Neuronal stem cell (in vitro differentiated cells): ENCODE data around the gene KIAA1958.

ENCODE experiments used
- DNase-seq: peaks from one replicate; pipeline ENCODE4 v3.0.0-alpha.2; 2013; ENCODE audit warnings: low spot score
- H2AFZ ChIP-seq: one replicate; pipeline ENCODE4 v1.6.1; 2013; ENCODE audit warnings: mild to moderate bottlenecking, low read length, inconsistent platforms
- H2AK5ac ChIP-seq: 2 replicates; pipeline ENCODE4 v1.6.1; 2013; ENCODE audit warnings: low read depth, mild to moderate bottlenecking, inconsistent platforms, low read length, moderate library complexity, mixed read lengths
- H2BK120ac ChIP-seq: 2 replicates; pipeline ENCODE4 v1.6.1; 2013; ENCODE audit warnings: low read depth, mild to moderate bottlenecking, inconsistent platforms, low read length, moderate library complexity, mixed read lengths
- H2BK12ac ChIP-seq: one replicate; pipeline ENCODE4 v1.6.1; 2013; ENCODE audit warnings: low read length, inconsistent platforms
- H2BK15ac ChIP-seq: 2 replicates; pipeline ENCODE4 v1.6.1; 2013; ENCODE audit warnings: mild to moderate bottlenecking, low read length, inconsistent platforms, mixed read lengths
- H2BK5ac ChIP-seq: one replicate; pipeline ENCODE4 v1.6.1; 2013; ENCODE audit warnings: inconsistent platforms, mild to moderate bottlenecking, low read length, moderate library complexity
- H3K14ac ChIP-seq: one replicate; pipeline ENCODE4 v1.6.1; 2013; ENCODE audit warnings: low read length, inconsistent platforms
- H3K18ac ChIP-seq: 2 replicates; pipeline ENCODE4 v1.6.1; 2013; ENCODE audit warnings: low read length, inconsistent platforms
- H3K23ac ChIP-seq: 2 replicates; pipeline ENCODE4 v1.6.1; 2013; ENCODE audit warnings: low read depth, mild to moderate bottlenecking, mixed read lengths, low read length, inconsistent platforms; ENCODE audit not compliant: poor library complexity
- H3K27ac ChIP-seq: replicated peaks from 3 replicates; pipeline ENCODE4 v1.5.1; 2013; ENCODE audit warnings: low read length, inconsistent platforms
- H3K27me3 ChIP-seq, 3 experiments: 2 replicates each; pipeline ENCODE4 v1.6.1; 2013; ENCODE audit warnings: low read length in 3 of 3, mild to moderate bottlenecking in 2 of 3, inconsistent platforms in 1 of 3, low read depth in 1 of 3, mixed read lengths in 1 of 3, moderate library complexity in 1 of 3; ENCODE audit not compliant: control insufficient read depth in 3 of 3, insufficient read depth in 3 of 3
- H3K36me3 ChIP-seq, 2 donors: replicated peaks in 1 of 2; 2 replicates each; pipeline ENCODE4 v1.6.1; 2013; ENCODE audit warnings: low read length in 2 of 2; ENCODE audit not compliant: control insufficient read depth in 2 of 2, insufficient read depth in 2 of 2
- H3K4ac ChIP-seq: 2 replicates; pipeline ENCODE4 v1.6.1; 2013; ENCODE audit warnings: inconsistent platforms, mild to moderate bottlenecking, low read length, moderate library complexity
- H3K4me1 ChIP-seq, 2 donors: 1 replicate in 1 of 2; 2 replicates in 1 of 2; pipeline ENCODE4 v1.6.1; 2013; ENCODE audit warnings: low read length in 2 of 2, low read depth in 1 of 2; ENCODE audit not compliant: control insufficient read depth in 2 of 2, insufficient read depth in 1 of 2
- H3K4me2 ChIP-seq: one replicate; pipeline ENCODE4 v1.6.1; 2013; ENCODE audit warnings: mild to moderate bottlenecking, low read length, inconsistent platforms; ENCODE audit not compliant: insufficient read depth, poor library complexity, severe bottlenecking
- H3K4me3 ChIP-seq, 2 donors: 2 replicates each; pipeline ENCODE4 v1.5.1; 2013; ENCODE audit warnings: low read length in 2 of 2, mild to moderate bottlenecking in 2 of 2, inconsistent platforms in 1 of 2, moderate library complexity in 1 of 2
- H3K79me1 ChIP-seq: one replicate; pipeline ENCODE4 v1.6.1; 2013; ENCODE audit warnings: low read depth, mild to moderate bottlenecking, inconsistent platforms, low read length, moderate library complexity
- H3K9ac ChIP-seq: one replicate; pipeline ENCODE4 v1.6.1; 2013; ENCODE audit warnings: mild to moderate bottlenecking, low read depth, low read length, inconsistent platforms; ENCODE audit not compliant: poor library complexity
- H3K9me3 ChIP-seq, 2 donors: replicated peaks in 1 of 2; 2 replicates each; pipeline versions ENCODE3 to v1.6.1; 2013; ENCODE audit warnings: low read length in 2 of 2, mild to moderate bottlenecking in 2 of 2, inconsistent platforms in 1 of 2, low read depth in 1 of 2, mixed read lengths in 1 of 2, moderate library complexity in 1 of 2; ENCODE audit not compliant: control insufficient read depth in 2 of 2, insufficient read depth in 1 of 2
- H4K8ac ChIP-seq: one replicate; pipeline ENCODE4 v1.6.1; 2013; ENCODE audit warnings: low read depth, mild to moderate bottlenecking, inconsistent platforms, low read length, moderate library complexity
- H4K91ac ChIP-seq: one replicate; pipeline ENCODE4 v1.6.1; 2013; ENCODE audit warnings: low read length, low read depth, mild to moderate bottlenecking, inconsistent platforms; ENCODE audit not compliant: poor library complexity
- WGBS, 2 donors: extraction: QIAGEN DNeasy Blood & Tissue Kit; methylation state at CpG; one replicate each; pipeline ENCODE4 v1.1.7; 2013; ENCODE audit warnings: missing lambda C conversion rate in 2 of 2, mixed read lengths in 1 of 2; ENCODE audit not compliant: insufficient read length in 2 of 2, insufficient replicate concordance in 1 of 2; ENCODE audit errors: extremely low coverage in 2 of 2; 5-methylcytosine and 5-hydroxymethylcytosine counted together

The KIAA1958 gene

DNA sequence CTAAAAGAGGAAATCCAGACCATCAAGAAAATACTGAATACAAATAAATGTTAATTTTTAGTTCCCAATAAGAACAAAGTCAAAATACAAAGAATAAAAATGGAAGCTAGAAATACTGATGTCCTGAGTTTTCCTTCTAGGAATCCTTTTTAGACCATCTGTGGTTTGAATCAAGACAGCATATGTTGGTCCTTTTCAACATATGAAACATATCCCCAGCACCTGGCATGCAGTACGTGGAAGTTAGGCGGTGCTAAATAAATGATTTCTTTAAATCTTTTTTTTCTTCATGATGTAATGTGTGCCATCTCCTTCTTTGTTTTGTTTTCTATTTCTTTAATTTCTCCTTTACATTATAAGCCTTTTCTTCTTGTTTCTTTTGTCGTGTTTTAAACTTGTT lies 34.0 kb downstream of the KIAA1958 start:
- H3K36me3 ChIP-seq, result peaks cover 0 to 9% of the 10 kb centered on the region in 2 donors
- H3K4me3 ChIP-seq, result no peak overlapping the region
- WGBS, 2 donors, result no CpG with 5 or more reads among the region's 3 CpGs
- H3K4ac ChIP-seq, result no peak overlapping the region
- no peak overlapping the region for H3K4me2 ChIP-seq
- H3K23ac ChIP-seq, result no peak overlapping the region
- H2BK5ac ChIP-seq, result no peak overlapping the region
- no peak overlapping the region for H3K14ac ChIP-seq
- H4K91ac ChIP-seq, result no peak overlapping the region
- no peak for DNase-seq
- H3K9me3 ChIP-seq, result peaks cover 0 to 9% of the 10 kb centered on the region in 2 donors
- H2AK5ac ChIP-seq, result no peak overlapping the region
- H2AFZ ChIP-seq, result no peak overlapping the region
- H4K8ac ChIP-seq, result no peak overlapping the region
- H3K18ac ChIP-seq, result no peak overlapping the region
- H2BK12ac ChIP-seq, result no peak overlapping the region
- no peak overlapping the region for H3K27ac ChIP-seq
- no peak overlapping the region for H2BK120ac ChIP-seq
- no peaks in the 10 kb centered on the region for H3K4me1 ChIP-seq
- no peak overlapping the region for H2BK15ac ChIP-seq
- no peak overlapping the region for H3K9ac ChIP-seq
- H3K79me1 ChIP-seq, result no peaks in the 10 kb centered on the region
- H3K27me3 ChIP-seq, result no peaks in the 10 kb centered on the region

GRCh38 chr9:112526973-112527372 lies 40.3 kb downstream of the KIAA1958 start:
- Histone ChIP-seq H3K36me3 (peaks cover 0 to 6% of the 10 kb centered on the region in 2 donors), H3K23ac (no peak overlapping the region), H3K4me2 (no peak overlapping the region), H2BK15ac (no peak overlapping the region), H3K14ac (no peak overlapping the region), H4K8ac (no peak overlapping the region), H3K79me1 (no peaks in the 10 kb centered on the region), H3K27me3 (no peaks in the 10 kb centered on the region), H3K27ac (no peak overlapping the region), H2AK5ac (no peak overlapping the region), H3K4me3 (no peak overlapping the region), H2BK5ac (no peak overlapping the region), H3K9ac (no peak overlapping the region), H2AFZ (no peak overlapping the region), H3K18ac (no peak overlapping the region), H4K91ac (no peak overlapping the region), H3K4me1 (peaks cover 0 to 2% of the 10 kb centered on the region in 2 donors), H2BK120ac (no peak overlapping the region), H3K9me3 (no peaks in the 10 kb centered on the region), H3K4ac (no peak overlapping the region), H2BK12ac (no peak overlapping the region)
- WGBS, 2 donors, result no CpG with 5 or more reads among the region's 1 CpG
- no peak for DNase-seq

- H3K9me3 ChIP-seq, result no peaks in the 10 kb centered on the region
- H3K23ac ChIP-seq, result no peak overlapping the region
- no CpG with 5 or more reads among the region's 2 CpGs for WGBS, 2 donors
- no peak overlapping the region for H2AK5ac ChIP-seq
- H3K14ac ChIP-seq, result no peak overlapping the region
- peaks cover 0 to 2% of the 10 kb centered on the region in 2 donors for H3K4me1 ChIP-seq
- peaks cover 2% of the 10 kb centered on the region for H3K79me1 ChIP-seq
- no peak overlapping the region for H3K4me3 ChIP-seq
- no peak overlapping the region for H2BK15ac ChIP-seq
- no peak overlapping the region for H2BK12ac ChIP-seq
- no peak overlapping the region for H3K27ac ChIP-seq
- H3K18ac ChIP-seq, result no peak overlapping the region
- H4K91ac ChIP-seq, result no peak overlapping the region
- no peak overlapping the region for H2AFZ ChIP-seq
- no peak overlapping the region for H2BK120ac ChIP-seq
- no peak for DNase-seq
- no peak overlapping the region for H4K8ac ChIP-seq
- no peaks in the 10 kb centered on the region for H3K27me3 ChIP-seq
- H2BK5ac ChIP-seq, result no peak overlapping the region
- H3K4ac ChIP-seq, result no peak overlapping the region
- no peak overlapping the region for H3K9ac ChIP-seq
- peaks cover 0 to 9% of the 10 kb centered on the region in 2 donors for H3K36me3 ChIP-seq
- H3K4me2 ChIP-seq, result no peak overlapping the region
These were observed 41.3 kb downstream of the KIAA1958 start for GRCh38 chr9:112527959-112528358.

GRCh38 chr9:112529316-112529715 lies 42.7 kb downstream of the KIAA1958 start:
- Histone ChIP-seq H2BK120ac (no peak overlapping the region), H2AK5ac (no peak overlapping the region), H3K4me3 (no peak overlapping the region), H3K27me3 (no peaks in the 10 kb centered on the region), H3K18ac (no peak overlapping the region), H3K79me1 (peaks cover 2% of the 10 kb centered on the region), H3K27ac (no peak overlapping the region), H2BK5ac (no peak overlapping the region), H4K91ac (no peak overlapping the region), H3K23ac (no peak overlapping the region), H3K4ac (no peak overlapping the region), H3K9me3 (no peaks in the 10 kb centered on the region), H2BK12ac (no peak overlapping the region), H3K4me2 (no peak overlapping the region), H2AFZ (no peak overlapping the region), H3K4me1 (peaks cover 0 to 2% of the 10 kb centered on the region in 2 donors), H2BK15ac (no peak overlapping the region), H4K8ac (no peak overlapping the region), H3K36me3 (peaks cover 0 to 16% of the 10 kb centered on the region in 2 donors), H3K9ac (no peak overlapping the region), H3K14ac (no peak overlapping the region)
- WGBS, 2 donors, result no CpG with 5 or more reads among the region's 2 CpGs
- no peak for DNase-seq
